ENCODE measurements around the gene PARP1.

GRCh38 chr1:226363801-226364513, 43.9 kb downstream of the PARP1 start:
- TF ChIP-seq CTCF (IDR thresholded peaks at IDR 0.05): no peak
- TF ChIP-seq POLR2A (IDR thresholded peaks at IDR 0.05): no peak

Data from lower leg skin (tissue), 3 donors.